GM12891 (cell line): ENCODE results near the gene C12orf50.

ENCODE experiments used
- POLR2AphosphoS5 ChIP-seq: IDR thresholded peaks from 2 replicates; pipeline ENCODE4 v1.6.1; 2011; ENCODE audit warnings: low read depth, low read length, control low read depth
- TAF1 ChIP-seq: IDR thresholded peaks from 2 replicates; pipeline ENCODE4 v1.6.1; 2011; ENCODE audit warnings: low read depth, low read length, control low read depth

- TF ChIP-seq TAF1 (no peak), POLR2AphosphoS5 (no peak)
Measured at GRCh38 chr12:88067301-88067700, 38.1 kb upstream of the C12orf50 start.
